MM.1S (cell line): Measurements from ENCODE around the gene LRCH1.

Source experiments
- EZH2phosphoT487 ChIP-seq: fragments of 300-600 bp; sonication (generic); IDR thresholded peaks from 2 replicates; pipeline ENCODE4 v1.6.1; 2018; ENCODE audit warnings: antibody characterized with exemption, low read length
- TF ChIP-seq, protein P1 (sequence below): fragments of 300-600 bp; sonication (generic); IDR thresholded peaks from 2 replicates; pipeline ENCODE4 v1.5.1; 2016; ENCODE audit warnings: antibody characterized with exemption, low read length, mixed read lengths

DNA sequence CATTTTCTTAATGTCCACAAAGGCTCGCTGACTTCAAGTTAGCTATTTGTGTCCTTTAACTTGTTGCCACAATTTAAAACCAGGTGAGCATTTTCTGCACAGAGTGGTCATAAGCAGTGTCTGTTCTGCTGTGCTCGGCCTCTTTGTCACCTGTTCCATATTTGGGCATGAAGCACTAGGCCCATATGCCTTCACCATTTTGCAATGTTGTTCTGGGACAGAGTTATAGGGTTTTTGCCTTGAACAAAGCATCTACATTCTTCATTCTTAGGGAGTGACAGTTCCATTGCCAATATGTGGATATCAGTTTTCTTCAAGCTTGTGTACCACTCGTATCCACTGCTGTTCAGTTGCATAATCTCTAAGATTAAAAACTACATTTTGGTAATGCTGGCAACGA lies 56.1 kb downstream of the LRCH1 start:
- TF ChIP-seq, protein P1, sequence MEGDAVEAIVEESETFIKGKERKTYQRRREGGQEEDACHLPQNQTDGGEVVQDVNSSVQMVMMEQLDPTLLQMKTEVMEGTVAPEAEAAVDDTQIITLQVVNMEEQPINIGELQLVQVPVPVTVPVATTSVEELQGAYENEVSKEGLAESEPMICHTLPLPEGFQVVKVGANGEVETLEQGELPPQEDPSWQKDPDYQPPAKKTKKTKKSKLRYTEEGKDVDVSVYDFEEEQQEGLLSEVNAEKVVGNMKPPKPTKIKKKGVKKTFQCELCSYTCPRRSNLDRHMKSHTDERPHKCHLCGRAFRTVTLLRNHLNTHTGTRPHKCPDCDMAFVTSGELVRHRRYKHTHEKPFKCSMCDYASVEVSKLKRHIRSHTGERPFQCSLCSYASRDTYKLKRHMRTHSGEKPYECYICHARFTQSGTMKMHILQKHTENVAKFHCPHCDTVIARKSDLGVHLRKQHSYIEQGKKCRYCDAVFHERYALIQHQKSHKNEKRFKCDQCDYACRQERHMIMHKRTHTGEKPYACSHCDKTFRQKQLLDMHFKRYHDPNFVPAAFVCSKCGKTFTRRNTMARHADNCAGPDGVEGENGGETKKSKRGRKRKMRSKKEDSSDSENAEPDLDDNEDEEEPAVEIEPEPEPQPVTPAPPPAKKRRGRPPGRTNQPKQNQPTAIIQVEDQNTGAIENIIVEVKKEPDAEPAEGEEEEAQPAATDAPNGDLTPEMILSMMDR: no peak
- TF ChIP-seq EZH2phosphoT487: no peak
